GM12872 (cell line): ENCODE measurements around the gene RASAL2.

Experiments
- CTCF ChIP-seq: IDR thresholded peaks from 3 replicates; pipeline ENCODE4 v1.5.1; 2011; ENCODE audit warnings: low read depth, mild to moderate bottlenecking, low read length, moderate library complexity; ENCODE audit not compliant: insufficient read depth

The RASAL2 gene

DNA sequence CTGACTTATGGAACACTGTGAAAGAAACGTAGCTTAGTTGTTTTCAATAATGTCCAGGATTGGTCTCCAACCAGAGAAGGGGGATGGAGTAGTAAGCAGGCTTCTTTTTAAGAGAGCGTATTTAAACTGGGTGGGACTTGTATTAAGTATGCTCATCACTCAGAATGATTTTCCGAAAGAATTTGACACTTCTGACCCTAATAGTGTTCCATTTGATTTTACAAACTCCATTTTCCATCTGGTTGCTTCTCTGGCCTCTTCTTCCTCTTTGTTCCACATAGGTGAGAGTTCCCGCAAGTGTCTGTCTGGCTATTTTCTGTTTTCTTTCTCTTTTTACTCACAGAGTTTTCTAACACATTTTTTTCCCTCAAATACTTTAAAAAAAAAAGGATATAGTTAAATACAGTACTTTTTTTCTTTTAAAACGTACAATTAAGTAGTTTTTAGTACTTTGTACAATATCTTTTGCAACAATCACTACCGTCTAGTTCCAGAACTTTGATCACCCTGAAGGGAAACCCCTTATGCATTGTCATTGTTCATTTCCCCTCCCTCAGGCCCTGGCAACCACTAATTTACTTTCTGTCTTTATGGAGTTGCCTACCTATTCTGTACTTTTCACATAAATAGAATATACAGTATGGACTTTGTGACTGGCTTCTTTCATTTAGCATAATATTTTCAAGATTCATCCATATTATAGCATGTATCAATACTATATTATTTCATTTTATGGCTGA is 67.0 kb downstream of the RASAL2 start:
- TF ChIP-seq CTCF, result no peak

DNA sequence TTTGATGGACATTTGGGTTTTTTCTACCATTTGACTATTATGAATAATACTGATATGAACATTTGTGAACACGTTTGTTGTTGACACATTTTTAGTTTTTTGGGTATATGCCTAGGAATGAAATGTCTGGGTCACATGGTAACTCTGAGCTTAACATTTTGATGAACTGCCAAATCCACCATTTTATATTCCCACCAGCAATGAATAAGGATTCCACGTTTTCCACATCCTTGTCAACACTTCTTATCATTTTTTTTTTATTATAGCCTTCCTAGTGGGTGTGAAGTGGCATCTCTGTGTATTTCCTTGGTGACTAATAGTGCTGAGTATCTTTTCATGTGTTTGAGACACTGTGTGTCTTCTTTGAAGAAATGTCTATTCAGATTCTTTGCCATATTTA is 67.6 kb downstream of the RASAL2 start:
- no peak for TF ChIP-seq CTCF

- no peak for TF ChIP-seq CTCF
Measured at GRCh38 chr1:178165196-178165595, 71.3 kb downstream of the RASAL2 start.

- no peak for TF ChIP-seq CTCF
Measured at GRCh38 chr1:178166429-178167024, 72.6 kb downstream of the RASAL2 start.

DNA sequence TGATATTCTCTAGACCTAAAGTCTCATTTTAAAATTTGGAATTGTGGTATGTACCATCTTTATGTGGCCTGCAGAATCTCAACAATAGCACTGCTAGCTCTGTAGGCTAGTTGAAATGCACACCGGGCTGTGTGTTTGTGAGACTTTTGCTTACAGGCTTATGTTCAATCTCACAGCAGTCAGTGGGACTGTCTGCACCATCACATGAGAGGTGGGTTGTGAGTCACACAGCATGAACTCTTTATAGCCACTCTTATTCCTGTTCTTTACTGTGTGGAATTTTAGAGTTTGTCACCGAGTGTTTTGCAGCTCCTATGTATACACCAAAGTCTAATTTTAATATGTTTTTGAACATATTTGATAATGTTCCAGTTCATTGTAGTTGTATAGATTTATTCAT is 74.6 kb downstream of the RASAL2 start:
- TF ChIP-seq CTCF, result no peak

DNA sequence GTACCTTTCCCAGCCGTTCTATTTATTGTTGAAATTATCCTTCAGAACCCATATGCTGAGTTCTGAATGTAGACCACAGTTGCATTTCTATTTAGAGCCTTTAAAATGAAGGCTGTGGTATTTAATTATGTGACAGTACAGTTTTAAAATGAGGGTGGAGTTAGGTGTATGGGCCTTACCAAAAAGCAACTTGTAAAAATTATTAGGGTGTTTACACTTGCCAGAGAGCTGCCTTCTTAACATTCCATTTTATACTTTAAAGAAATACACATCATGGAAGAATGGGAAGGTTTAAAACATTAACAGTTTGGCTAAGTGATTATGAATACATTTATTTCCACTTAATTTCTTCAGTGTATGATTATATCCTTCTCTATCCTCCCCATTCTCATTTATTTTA is 75.7 kb downstream of the RASAL2 start:
- no peak for TF ChIP-seq CTCF

DNA sequence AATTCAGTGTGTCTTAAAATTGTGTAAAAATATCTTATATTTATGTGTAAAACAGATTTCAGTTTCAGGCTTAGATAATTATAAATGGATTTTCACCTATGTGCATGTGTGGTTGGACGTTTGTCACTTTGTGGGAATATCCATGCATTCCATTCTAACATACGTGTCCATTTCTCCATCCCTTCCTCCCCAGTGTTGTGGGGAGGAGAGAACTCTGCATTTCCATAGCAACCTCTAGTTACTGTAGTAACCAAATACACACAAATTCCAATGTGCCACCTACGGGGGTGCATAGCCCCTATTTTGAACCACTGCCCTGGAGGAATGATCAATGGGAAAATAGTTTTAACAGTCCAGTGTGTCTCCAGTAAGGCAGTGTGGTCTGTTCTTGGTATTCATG is 79.0 kb downstream of the RASAL2 start:
- TF ChIP-seq CTCF, result no peak
